Prostate gland (tissue), 2 donors: ENCODE data around the gene MAOA.

ENCODE experiments used
- POLR2A ChIP-seq: fragments of 450-650 bp; IDR thresholded peaks from one replicate; pipeline ENCODE4 v1.6.1; 2016; ENCODE audit warnings: antibody characterized with exemption, mild to moderate bottlenecking
- POLR2AphosphoS5 ChIP-seq: sonication (generic); formaldehyde crosslinking; IDR thresholded peaks from one replicate; pipeline ENCODE4 v1.6.1; 2017; ENCODE audit warnings: antibody characterized with exemption
- TF ChIP-seq, protein P1 (sequence below), 4 experiments: fragments of 200-600 bp in 2 of 4; fragments of 450-650 bp in 2 of 4; sonication (generic) in 2 of 4; IDR thresholded peaks; 1 replicate in 3 of 4; 2 replicates in 1 of 4; pipeline ENCODE4 v1.5.1; 2016 to 2019; ENCODE audit warnings: antibody characterized with exemption in 4 of 4, mild to moderate bottlenecking in 2 of 4, moderate library complexity in 2 of 4

DNA sequence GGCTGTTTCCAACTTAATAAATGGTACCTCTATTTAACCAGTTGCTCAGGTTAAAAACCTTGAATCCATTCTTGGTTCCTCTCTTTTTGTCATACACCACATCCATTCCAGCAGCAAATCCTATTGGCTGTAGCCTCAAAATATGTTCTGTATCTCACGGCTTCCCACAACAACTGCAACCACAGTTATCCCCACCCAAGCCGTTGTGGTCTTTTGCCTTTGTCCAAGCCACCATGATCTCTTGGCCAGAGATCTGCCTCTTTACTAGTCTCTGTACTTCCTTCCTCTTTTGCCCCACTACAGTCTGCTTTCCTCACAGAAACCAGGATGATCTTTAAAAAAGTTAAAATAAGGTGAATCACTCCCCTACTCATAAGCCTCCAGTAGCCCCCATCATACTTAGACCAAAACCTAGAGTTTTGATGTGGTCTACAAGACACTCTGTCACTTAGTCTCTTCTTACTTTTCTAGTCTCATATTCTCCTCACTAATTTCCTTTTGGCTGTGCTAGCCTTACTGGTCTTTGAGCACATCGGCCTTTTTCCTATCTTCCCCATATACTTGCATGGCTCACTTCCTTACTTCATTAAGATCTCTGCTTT is 10.3 kb downstream of the MAOA start:
- TF ChIP-seq, protein P1, sequence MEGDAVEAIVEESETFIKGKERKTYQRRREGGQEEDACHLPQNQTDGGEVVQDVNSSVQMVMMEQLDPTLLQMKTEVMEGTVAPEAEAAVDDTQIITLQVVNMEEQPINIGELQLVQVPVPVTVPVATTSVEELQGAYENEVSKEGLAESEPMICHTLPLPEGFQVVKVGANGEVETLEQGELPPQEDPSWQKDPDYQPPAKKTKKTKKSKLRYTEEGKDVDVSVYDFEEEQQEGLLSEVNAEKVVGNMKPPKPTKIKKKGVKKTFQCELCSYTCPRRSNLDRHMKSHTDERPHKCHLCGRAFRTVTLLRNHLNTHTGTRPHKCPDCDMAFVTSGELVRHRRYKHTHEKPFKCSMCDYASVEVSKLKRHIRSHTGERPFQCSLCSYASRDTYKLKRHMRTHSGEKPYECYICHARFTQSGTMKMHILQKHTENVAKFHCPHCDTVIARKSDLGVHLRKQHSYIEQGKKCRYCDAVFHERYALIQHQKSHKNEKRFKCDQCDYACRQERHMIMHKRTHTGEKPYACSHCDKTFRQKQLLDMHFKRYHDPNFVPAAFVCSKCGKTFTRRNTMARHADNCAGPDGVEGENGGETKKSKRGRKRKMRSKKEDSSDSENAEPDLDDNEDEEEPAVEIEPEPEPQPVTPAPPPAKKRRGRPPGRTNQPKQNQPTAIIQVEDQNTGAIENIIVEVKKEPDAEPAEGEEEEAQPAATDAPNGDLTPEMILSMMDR (IDR thresholded peaks at IDR 0.05), result no peak
- TF ChIP-seq POLR2AphosphoS5, result no peak
- no peak for TF ChIP-seq POLR2A
